ENCODE data around the gene EFL1.
A peak's percentile ranks its signal among the peaks of the same experiment; 100 is the strongest.
"Not testable (repeated sequence)": the region's sequence is repeated elsewhere in the genome, so short reads cannot be mapped to it uniquely, and the experiment has no call there.

The EFL1 gene

DNA sequence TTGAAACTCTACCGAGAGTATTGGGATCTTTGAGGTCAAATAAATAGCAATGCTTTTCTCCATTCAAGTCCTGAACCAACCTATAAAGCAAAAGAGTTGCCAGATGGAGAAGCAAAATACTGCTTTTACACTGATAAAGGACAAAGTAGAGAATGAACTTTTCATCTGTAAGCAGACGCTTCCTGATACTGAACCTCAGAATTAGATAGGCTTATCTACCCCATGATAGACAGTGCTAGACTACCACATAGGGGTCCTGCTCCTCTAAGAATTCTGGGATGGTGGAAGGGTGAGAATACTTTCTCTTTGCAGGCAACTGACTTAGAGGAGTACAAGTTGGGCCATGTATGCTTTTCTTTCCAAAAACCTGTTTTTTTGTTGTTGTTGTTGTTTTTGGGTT is 9.6 kb upstream of the EFL1 start:
- no peak for DNase-seq (ENCODE audit: low read depth, low spot score)
- TF ChIP-seq, protein P1, sequence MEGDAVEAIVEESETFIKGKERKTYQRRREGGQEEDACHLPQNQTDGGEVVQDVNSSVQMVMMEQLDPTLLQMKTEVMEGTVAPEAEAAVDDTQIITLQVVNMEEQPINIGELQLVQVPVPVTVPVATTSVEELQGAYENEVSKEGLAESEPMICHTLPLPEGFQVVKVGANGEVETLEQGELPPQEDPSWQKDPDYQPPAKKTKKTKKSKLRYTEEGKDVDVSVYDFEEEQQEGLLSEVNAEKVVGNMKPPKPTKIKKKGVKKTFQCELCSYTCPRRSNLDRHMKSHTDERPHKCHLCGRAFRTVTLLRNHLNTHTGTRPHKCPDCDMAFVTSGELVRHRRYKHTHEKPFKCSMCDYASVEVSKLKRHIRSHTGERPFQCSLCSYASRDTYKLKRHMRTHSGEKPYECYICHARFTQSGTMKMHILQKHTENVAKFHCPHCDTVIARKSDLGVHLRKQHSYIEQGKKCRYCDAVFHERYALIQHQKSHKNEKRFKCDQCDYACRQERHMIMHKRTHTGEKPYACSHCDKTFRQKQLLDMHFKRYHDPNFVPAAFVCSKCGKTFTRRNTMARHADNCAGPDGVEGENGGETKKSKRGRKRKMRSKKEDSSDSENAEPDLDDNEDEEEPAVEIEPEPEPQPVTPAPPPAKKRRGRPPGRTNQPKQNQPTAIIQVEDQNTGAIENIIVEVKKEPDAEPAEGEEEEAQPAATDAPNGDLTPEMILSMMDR (IDR thresholded peaks at IDR 0.05; ENCODE audit: low read depth, low read length), result no peak
- in situ Hi-C loops (cut with HindIII; ENCODE audit: low sequenced_read_pairs), result no loop called here
- H3K4me3 ChIP-seq (ENCODE audit: low read depth, low read length), result no peak overlapping the region

DNA sequence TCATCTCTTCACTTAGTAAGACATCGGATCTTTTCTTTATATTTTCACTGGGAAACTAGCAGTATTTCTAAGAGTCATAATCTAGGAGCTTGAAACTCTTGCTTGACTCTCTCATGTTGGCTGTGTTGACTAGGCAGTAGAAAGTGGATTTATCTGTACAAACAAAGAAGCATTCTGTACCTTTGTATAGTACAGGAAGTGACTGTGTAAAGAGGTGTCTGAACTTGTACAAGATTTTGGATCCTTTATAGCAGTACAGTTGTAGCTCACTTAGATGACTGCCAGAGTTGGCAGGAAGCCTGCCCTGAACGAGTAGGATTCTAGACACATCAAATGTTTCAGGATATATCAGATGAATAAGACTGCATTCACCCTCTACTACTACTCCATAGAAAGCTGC is 5.9 kb upstream of the EFL1 start:
- DNase-seq (ENCODE audit: low read depth, low spot score); H3K4me3 ChIP-seq (ENCODE audit: low read depth, low read length); in situ Hi-C loops (cut with HindIII; ENCODE audit: low sequenced_read_pairs): not testable (repeated sequence)

GRCh38 chr15:82267137-82267536 is 4.6 kb upstream of the EFL1 start:
- in situ Hi-C loops (cut with HindIII; ENCODE audit: low sequenced_read_pairs), result not testable (repeated sequence)

DNA sequence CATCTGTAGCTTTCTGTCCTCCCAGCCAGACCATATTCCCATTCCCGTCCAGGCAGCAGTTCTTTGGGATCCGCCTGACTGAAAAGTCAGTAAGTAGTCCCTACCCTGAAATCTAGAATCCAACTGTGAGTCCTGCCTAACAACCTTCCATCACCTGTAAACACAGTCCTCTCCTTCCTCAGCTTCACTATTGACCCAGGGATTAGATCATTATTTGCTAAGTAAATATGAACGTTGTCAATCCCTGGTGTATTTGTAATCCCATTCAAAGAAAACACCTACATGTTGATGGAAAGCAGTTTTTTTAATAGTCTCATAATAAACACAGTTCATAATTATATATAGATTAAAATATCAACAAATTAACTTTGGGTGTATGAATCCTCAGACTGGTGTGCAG is 816 bp upstream of the EFL1 start:
- in situ Hi-C loops (cut with HindIII; ENCODE audit: low sequenced_read_pairs), result no loop called here
- TF ChIP-seq, protein P1 (IDR thresholded peaks at IDR 0.05; ENCODE audit: low read depth, low read length), result no peak
- DNase-seq (ENCODE audit: low read depth, low spot score), result no peak
- H3K4me3 ChIP-seq (ENCODE audit: low read depth, low read length), result peak overlapping the region; percentile 78

More at GRCh38 chr15:82267137-82267536, 4.6 kb upstream of the EFL1 start:
- H3K4me3 ChIP-seq (ENCODE audit: low read depth, low read length); DNase-seq (ENCODE audit: low read depth, low spot score): not testable (repeated sequence)

DNA sequence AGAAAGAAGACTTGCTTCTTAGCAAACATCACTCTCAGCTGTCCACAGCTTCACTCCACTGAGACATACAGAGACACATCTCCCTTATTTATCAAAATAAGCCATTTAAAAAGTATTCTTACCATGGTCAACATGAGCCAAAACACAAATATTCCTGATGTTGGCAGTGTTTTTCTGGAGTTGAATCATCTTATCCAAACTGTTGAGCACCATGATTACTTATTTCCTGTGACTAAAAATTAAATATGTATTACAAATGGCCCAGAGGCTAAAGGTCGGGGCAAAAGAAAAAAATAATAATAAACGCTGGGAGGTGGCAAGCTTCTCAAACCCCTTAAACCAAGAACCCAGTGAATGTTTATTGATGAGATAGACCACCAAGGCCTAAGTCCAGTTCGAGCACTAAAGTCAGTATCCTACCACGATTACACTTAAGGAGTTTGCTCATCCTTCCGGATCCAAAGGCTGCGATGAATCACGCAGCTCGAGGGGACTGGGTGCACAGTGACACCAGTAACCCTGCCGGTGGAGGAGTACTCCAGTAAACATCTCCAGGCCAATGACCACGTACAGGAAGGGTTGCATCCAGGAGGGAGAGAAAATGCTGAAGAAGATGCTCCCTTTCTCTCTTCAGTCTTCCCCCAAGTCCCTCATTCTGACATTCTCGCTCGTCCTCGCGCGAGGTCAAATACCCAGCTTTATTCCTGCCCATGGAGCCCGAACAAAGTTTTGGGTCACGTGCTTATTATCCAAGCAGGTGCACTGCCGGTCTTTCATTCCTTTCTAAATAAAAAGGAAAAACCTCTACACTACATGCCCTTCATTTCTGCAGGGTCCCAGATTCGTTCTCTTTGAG is 740 bp downstream of the EFL1 start:
- DNase-seq (ENCODE audit: low read depth, low spot score), result peak; percentile 39
- peak overlapping the region; percentile 78 for H3K4me3 ChIP-seq (ENCODE audit: low read depth, low read length)
- in situ Hi-C loops (cut with HindIII; ENCODE audit: low sequenced_read_pairs), result not testable (repeated sequence)

DNA sequence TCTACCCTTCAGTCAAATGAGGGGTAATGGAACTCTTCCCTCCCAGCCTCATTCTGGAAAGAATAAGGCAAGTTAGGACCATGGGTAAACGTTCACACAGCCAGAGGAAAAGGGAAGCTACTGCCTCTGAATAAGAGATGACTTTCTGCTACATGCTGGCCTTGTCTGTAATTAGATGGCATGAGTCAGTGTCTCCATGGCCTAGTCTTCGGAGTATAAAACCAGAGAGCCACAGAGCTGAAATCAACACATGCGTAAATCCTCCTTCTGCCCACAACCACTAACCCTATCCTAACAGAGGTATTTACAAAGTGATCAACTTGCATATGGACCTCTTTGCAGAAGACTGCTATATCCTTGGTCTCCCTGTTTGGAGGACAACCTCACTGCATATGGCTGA is 14.3 kb downstream of the EFL1 start:
- peak; percentile 29 for DNase-seq (ENCODE audit: low read depth, low spot score)
- H3K4me3 ChIP-seq (ENCODE audit: low read depth, low read length); in situ Hi-C loops (cut with HindIII; ENCODE audit: low sequenced_read_pairs): not testable (repeated sequence)

DNA sequence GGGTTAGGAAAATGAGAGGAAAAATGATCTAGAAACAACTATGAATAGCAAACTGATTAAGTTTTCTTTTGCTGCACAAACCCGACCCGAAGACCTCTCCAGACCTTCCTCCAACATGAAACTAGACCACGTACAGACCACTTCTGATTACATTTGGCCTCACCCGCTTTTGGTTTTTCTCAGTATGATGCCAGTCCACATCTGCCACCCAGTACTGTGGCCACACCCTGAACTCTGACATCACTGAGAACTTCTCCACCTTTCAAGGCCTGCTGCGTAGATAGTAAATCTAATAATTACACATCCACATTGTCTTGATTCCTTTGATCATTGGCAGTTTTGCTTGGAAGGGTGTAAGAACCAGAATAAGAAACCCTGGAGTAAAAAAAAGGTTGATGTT is 16.6 kb downstream of the EFL1 start:
- in situ Hi-C loops (cut with HindIII; ENCODE audit: low sequenced_read_pairs); H3K4me3 ChIP-seq (ENCODE audit: low read depth, low read length); DNase-seq (ENCODE audit: low read depth, low spot score): not testable (repeated sequence)

DNA sequence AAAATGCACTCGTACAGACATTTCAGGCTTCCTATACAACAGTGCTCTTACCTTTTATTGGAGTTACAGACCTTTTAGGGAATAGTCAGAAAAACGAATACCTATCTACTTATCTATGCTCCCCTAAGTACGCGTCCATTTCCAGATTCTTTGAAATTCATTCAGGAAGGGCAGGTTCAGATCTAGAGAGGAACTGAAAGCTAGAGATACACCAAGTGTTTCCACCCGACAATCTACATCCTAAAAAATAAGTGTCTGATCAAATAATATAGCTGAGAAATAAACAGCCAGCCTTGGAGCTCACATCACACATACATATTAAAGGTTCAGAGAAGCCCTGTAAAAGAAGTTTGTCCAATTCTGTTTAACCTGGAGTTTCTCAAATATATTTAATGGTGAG is 18.9 kb downstream of the EFL1 start:
- H3K4me3 ChIP-seq (ENCODE audit: low read depth, low read length); DNase-seq (ENCODE audit: low read depth, low spot score); in situ Hi-C loops (cut with HindIII; ENCODE audit: low sequenced_read_pairs): not testable (repeated sequence)

DNA sequence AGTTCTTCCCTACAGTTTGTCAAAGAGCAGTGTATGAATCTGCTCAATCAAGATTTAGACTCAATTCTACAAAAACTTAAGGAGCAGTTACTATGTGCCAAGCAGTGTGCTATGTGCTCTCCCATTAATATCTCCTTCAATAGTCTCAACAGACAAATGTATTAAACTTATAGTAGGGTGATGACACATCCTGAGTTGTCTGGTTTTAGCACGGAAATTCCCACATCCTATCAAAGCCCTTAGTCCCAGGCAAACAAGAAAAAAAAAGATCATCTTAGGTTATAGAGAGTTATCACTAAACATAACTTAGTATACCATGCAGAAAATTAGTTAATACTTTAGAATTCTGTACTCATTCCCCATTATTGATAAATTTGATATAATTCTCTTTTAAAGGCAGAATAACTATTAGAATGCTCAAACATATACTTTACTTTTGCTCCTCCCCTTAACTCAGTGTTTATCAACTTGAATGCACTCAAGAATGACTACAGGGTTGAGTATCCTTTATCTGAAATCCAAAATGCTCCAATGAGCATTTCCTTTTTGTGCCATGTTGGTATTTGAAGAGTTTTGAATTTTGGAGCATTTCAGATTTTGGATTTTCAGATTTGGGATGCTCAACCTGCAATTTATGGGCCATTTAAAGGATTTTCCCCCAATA is 20.6 kb downstream of the EFL1 start:
- H3K4me3 ChIP-seq (ENCODE audit: low read depth, low read length); in situ Hi-C loops (cut with HindIII; ENCODE audit: low sequenced_read_pairs): not testable (repeated sequence)
- DNase-seq (ENCODE audit: low read depth, low spot score), result peak; percentile 15

DNA sequence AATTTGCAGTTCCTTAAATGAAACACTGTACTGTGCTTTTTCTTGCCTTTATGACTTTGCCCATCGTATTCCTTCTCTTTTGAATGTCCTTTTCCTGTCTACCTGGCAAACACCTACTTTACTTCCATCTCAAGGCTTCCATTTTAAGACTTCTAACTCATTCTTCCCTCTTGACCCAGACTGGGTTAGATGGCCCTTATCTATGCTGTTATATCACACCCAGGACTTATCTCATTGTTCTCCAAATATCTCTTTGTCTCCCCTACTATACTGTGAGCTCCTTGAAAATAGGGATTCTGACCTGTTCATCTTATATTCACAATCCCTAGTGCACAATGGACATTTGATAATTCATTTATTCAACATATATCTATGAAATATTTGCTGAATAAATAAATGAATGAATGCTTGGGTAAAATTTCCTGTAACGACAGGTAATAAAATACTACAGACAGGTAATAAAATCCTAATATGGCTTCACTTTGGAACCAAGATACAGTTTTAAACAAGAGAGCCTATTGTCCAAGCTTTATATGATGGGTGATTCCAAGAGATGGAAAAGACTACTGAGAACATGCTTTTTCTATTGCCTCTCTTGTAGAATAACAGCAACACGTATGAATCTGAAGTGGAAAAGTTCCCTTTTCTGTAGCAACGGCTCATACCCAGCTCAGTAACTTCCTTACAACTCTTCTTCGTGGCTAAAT is 22.7 kb downstream of the EFL1 start:
- TF ChIP-seq, protein P1 (IDR thresholded peaks at IDR 0.05; ENCODE audit: low read depth, low read length), result no peak
- in situ Hi-C loops (cut with HindIII; ENCODE audit: low sequenced_read_pairs), result no loop called here
- DNase-seq (ENCODE audit: low read depth, low spot score), result no peak
- H3K4me3 ChIP-seq (ENCODE audit: low read depth, low read length), result no peak overlapping the region

- DNase-seq (ENCODE audit: low read depth, low spot score); H3K4me3 ChIP-seq (ENCODE audit: low read depth, low read length); in situ Hi-C loops (cut with HindIII; ENCODE audit: low sequenced_read_pairs): not testable (repeated sequence)
Observed at GRCh38 chr15:82237944-82238534, 24.5 kb downstream of the EFL1 start.

Measured in astrocyte of the spinal cord (primary cell).